HG02938 (cell line): ENCODE data around the gene EDAR.

ENCODE experiments used
- ATAC-seq: cut with Tn5 transposase; IDR thresholded peaks from one replicate; pipeline ENCODE4 v1.9.1; 2021; ENCODE audit warnings: mild to moderate bottlenecking, moderate library complexity; ENCODE audit not compliant: unreplicated experiment

Gene EDAR

GRCh38 chr2:108870069-108870644 lies 118.9 kb downstream of the EDAR start:
- no peak for ATAC-seq

- ATAC-seq, result no peak
Observed at GRCh38 chr2:108869542-108869941, 119.5 kb downstream of the EDAR start.

- ATAC-seq, result no peak
Observed at GRCh38 chr2:108868911-108869310, 120.1 kb downstream of the EDAR start.

- no peak for ATAC-seq
Observed at GRCh38 chr2:108866041-108866440, 123.0 kb downstream of the EDAR start.

- no peak for ATAC-seq
Observed at GRCh38 chr2:108858894-108859293, 130.1 kb downstream of the EDAR start.

- ATAC-seq, result no peak
Observed at GRCh38 chr2:108855194-108855593, 133.8 kb downstream of the EDAR start.

GRCh38 chr2:108854484-108854883 lies 134.5 kb downstream of the EDAR start:
- ATAC-seq, result no peak

GRCh38 chr2:108853421-108853820 lies 135.6 kb downstream of the EDAR start:
- no peak for ATAC-seq

GRCh38 chr2:108852375-108852774 lies 136.6 kb downstream of the EDAR start:
- no peak for ATAC-seq

GRCh38 chr2:108847000-108847399 lies 142.0 kb downstream of the EDAR start:
- ATAC-seq, result no peak

GRCh38 chr2:108845923-108846322 lies 143.1 kb downstream of the EDAR start:
- ATAC-seq, result no peak
